T-cell (primary cell): Measurements from ENCODE around the gene ZCCHC14. TPM values are rescaled to one million over a fixed set of nuclear protein-coding genes. Genes with fewer than 3 reads are reported as not detected.

ENCODE experiments used
- total RNA-seq, 35 experiments: library from RNA in 6 of 35; stranded (reverse) in 6 of 35; fragments of 120-200 nt in 1 of 35; gene quantifications; one replicate each; pipeline versions ENCODE4 v1.2.1 to v1.2.4 and lab custom pipeline; 2013 to 2026

Gene ZCCHC14
- total RNA-seq, 5 donors from 2014 or later (not counting 1 experiment from before 2014, with no cell fraction given), result 23.7 to 32.6 (median 27.3) TPM

Other genes starting within 250 kb of the ZCCHC14 start
- 1 to 10 TPM in 4 of 5 donors, under 1 TPM in 1; 0.98 to 3.1 (median 2.6) TPM for gene C16orf95, start 175.6 kb downstream of the ZCCHC14 start, total RNA-seq
- gene FBXO31, start 109.2 kb downstream of the ZCCHC14 start, total RNA-seq, result 10 to 100 TPM; 34.7 to 67.2 (median 55.6) TPM
- 10 to 100 TPM; 51.3 to 90.4 (median 53.3) TPM for gene MAP1LC3B, start 100.7 kb downstream of the ZCCHC14 start, total RNA-seq
- gene JPH3, start 109.5 kb upstream of the ZCCHC14 start, total RNA-seq, result not detected